ENCODE results near the gene CDHR2. TPM values are rescaled to one million over a fixed set of nuclear protein-coding genes. Genes with fewer than 3 reads are reported as not detected.

The CDHR2 gene
- total and polyA plus RNA-seq, 5 donors from 2014 or later: 1.3 TPM; not detected in 4

GRCh38 chr5:176603091-176603490 is 53.9 kb downstream of the CDHR2 start:
- Histone ChIP-seq H3K9me3 (ENCODE audit: control insufficient read depth in 2 of 2, low read length in 2 of 2) (no peaks in the 10 kb centered on the region), H3K27ac (ENCODE audit: insufficient read depth, low read length, poor library complexity, severe bottlenecking) (no peak overlapping the region), H3K4me3 (ENCODE audit: low read depth, low read length) (no peak overlapping the region), H3K36me3 (ENCODE audit: control insufficient read depth, insufficient read depth, low read length) (no peaks in the 10 kb centered on the region), H3K27me3 (ENCODE audit: control insufficient read depth, insufficient read depth, low read length) (no peaks in the 10 kb centered on the region), H3K4me1 (ENCODE audit: control insufficient read depth, insufficient read depth, low read length, poor library complexity, severe bottlenecking) (no peaks in the 10 kb centered on the region)
- ATAC-seq (ENCODE audit: low read depth in 2 of 2) (no peak), DNase-seq (no peak)
- Mint-ChIP-seq H3K27me3 (peaks cover 5% of the 10 kb centered on the region), H3K4me1 (peaks cover 0 to 3% (median 0%) of the 10 kb centered on the region in 4 donors), H3K36me3 (no peaks in the 10 kb centered on the region), H3K9me3 (no peaks in the 10 kb centered on the region), H3K27ac (no peak overlapping the region), H3K4me3 (peak overlapping the region in 1 of 4 donors; percentile 30)

GRCh38 chr5:176606032-176606431 is 56.9 kb downstream of the CDHR2 start:
- no peak for ATAC-seq (ENCODE audit: low read depth in 2 of 2)
- H3K27ac Mint-ChIP-seq: no peak overlapping the region
- H3K27ac ChIP-seq (ENCODE audit: insufficient read depth, low read length, poor library complexity, severe bottlenecking): no peak overlapping the region

GRCh38 chr5:176606875-176607274 is 57.7 kb downstream of the CDHR2 start:
- Mint-ChIP-seq H3K27ac (no peak overlapping the region), H3K27me3 (peaks cover 22% of the 10 kb centered on the region), H3K4me3 (peak overlapping the region in 1 of 4 donors; percentile 68), H3K9me3 (peaks cover 0 to 2% (median 0%) of the 10 kb centered on the region in 7 donors), H3K36me3 (no peaks in the 10 kb centered on the region), H3K4me1 (peaks cover 0 to 16% (median 10%) of the 10 kb centered on the region in 4 donors)
- H3K36me3 ChIP-seq (ENCODE audit: control insufficient read depth, insufficient read depth, low read length): no peaks in the 10 kb centered on the region
- DNase-seq (no peak), ATAC-seq (ENCODE audit: low read depth in 2 of 2) (no peak)
- no peaks in the 10 kb centered on the region for H3K9me3 ChIP-seq (ENCODE audit: control insufficient read depth in 2 of 2, low read length in 2 of 2)
- no peak overlapping the region for H3K4me3 ChIP-seq (ENCODE audit: low read depth, low read length)
- peaks cover 11% of the 10 kb centered on the region for H3K4me1 ChIP-seq (ENCODE audit: control insufficient read depth, insufficient read depth, low read length, poor library complexity, severe bottlenecking)
- H3K27ac ChIP-seq (ENCODE audit: insufficient read depth, low read length, poor library complexity, severe bottlenecking): no peak overlapping the region
- peaks cover 3% of the 10 kb centered on the region for H3K27me3 ChIP-seq (ENCODE audit: control insufficient read depth, insufficient read depth, low read length)

More at GRCh38 chr5:176606032-176606431, 56.9 kb downstream of the CDHR2 start:
- H3K4me3 ChIP-seq (ENCODE audit: low read depth, low read length): no peak overlapping the region
- Mint-ChIP-seq H3K4me3 (peak overlapping the region in 2 of 4 donors; percentile 16 to 32), H3K4me1 (peaks cover 0 to 15% (median 9%) of the 10 kb centered on the region in 4 donors), H3K36me3 (no peaks in the 10 kb centered on the region), H3K9me3 (peaks cover 0 to 2% (median 0%) of the 10 kb centered on the region in 7 donors), H3K27me3 (peaks cover 16% of the 10 kb centered on the region)
- peaks cover 3% of the 10 kb centered on the region for H3K27me3 ChIP-seq (ENCODE audit: control insufficient read depth, insufficient read depth, low read length)
- H3K36me3 ChIP-seq (ENCODE audit: control insufficient read depth, insufficient read depth, low read length): no peaks in the 10 kb centered on the region
- no peaks in the 10 kb centered on the region for H3K9me3 ChIP-seq (ENCODE audit: control insufficient read depth in 2 of 2, low read length in 2 of 2)
- peaks cover 11% of the 10 kb centered on the region for H3K4me1 ChIP-seq (ENCODE audit: control insufficient read depth, insufficient read depth, low read length, poor library complexity, severe bottlenecking)
- no peak for DNase-seq

GRCh38 chr5:176608142-176608705 is 59.1 kb downstream of the CDHR2 start:
- DNase-seq (no peak), ATAC-seq (ENCODE audit: low read depth in 2 of 2) (no peak)
- no peaks in the 10 kb centered on the region for H3K36me3 ChIP-seq (ENCODE audit: control insufficient read depth, insufficient read depth, low read length)
- no peak overlapping the region for H3K4me3 ChIP-seq (ENCODE audit: low read depth, low read length)
- H3K27ac ChIP-seq (ENCODE audit: insufficient read depth, low read length, poor library complexity, severe bottlenecking): no peak overlapping the region
- Mint-ChIP-seq H3K27ac (no peak overlapping the region), H3K4me1 (peaks cover 0 to 15% (median 10%) of the 10 kb centered on the region in 4 donors), H3K36me3 (no peaks in the 10 kb centered on the region), H3K9me3 (peaks cover 0 to 3% (median 0%) of the 10 kb centered on the region in 7 donors), H3K27me3 (peaks cover 26% of the 10 kb centered on the region), H3K4me3 (peak overlapping the region; percentile 87 to 91 (median 88))
- H3K4me1 ChIP-seq (ENCODE audit: control insufficient read depth, insufficient read depth, low read length, poor library complexity, severe bottlenecking): peaks cover 11% of the 10 kb centered on the region
- no peaks in the 10 kb centered on the region for H3K9me3 ChIP-seq (ENCODE audit: control insufficient read depth in 2 of 2, low read length in 2 of 2)
- peaks cover 7% of the 10 kb centered on the region for H3K27me3 ChIP-seq (ENCODE audit: control insufficient read depth, insufficient read depth, low read length)

GRCh38 chr5:176608937-176609723 is 60.0 kb downstream of the CDHR2 start:
- H3K9me3 ChIP-seq (ENCODE audit: control insufficient read depth in 2 of 2, low read length in 2 of 2): no peaks in the 10 kb centered on the region
- H3K4me3 ChIP-seq (ENCODE audit: low read depth, low read length): no peak overlapping the region
- H3K27ac ChIP-seq (ENCODE audit: insufficient read depth, low read length, poor library complexity, severe bottlenecking): no peak overlapping the region
- DNase-seq: no peak
- peaks cover 0 to 13% (median 10%) of the 10 kb centered on the region in 4 donors for H3K4me1 Mint-ChIP-seq
- H3K36me3 Mint-ChIP-seq: no peaks in the 10 kb centered on the region
- H3K36me3 ChIP-seq (ENCODE audit: control insufficient read depth, insufficient read depth, low read length): no peaks in the 10 kb centered on the region
- peaks cover 0 to 3% (median 0%) of the 10 kb centered on the region in 7 donors for H3K9me3 Mint-ChIP-seq
- ATAC-seq (ENCODE audit: low read depth in 2 of 2): no peak
- H3K4me3 Mint-ChIP-seq: peak overlapping the region; percentile 87 to 91 (median 88)
- peaks cover 11% of the 10 kb centered on the region for H3K4me1 ChIP-seq (ENCODE audit: control insufficient read depth, insufficient read depth, low read length, poor library complexity, severe bottlenecking)
- H3K27ac Mint-ChIP-seq: peak overlapping the region in 1 of 3 donors; percentile 96
- peaks cover 26% of the 10 kb centered on the region for H3K27me3 Mint-ChIP-seq
- peaks cover 7% of the 10 kb centered on the region for H3K27me3 ChIP-seq (ENCODE audit: control insufficient read depth, insufficient read depth, low read length)

- peak within 1 kb of the TSS in 2 of 3 donors; percentile 20 to 96 for H3K27ac Mint-ChIP-seq
- H3K4me3 Mint-ChIP-seq: peak within 1 kb of the TSS; percentile 87 to 91 (median 89)
- peaks cover 0 to 13% (median 10%) of the 10 kb centered on the region in 4 donors for H3K4me1 Mint-ChIP-seq
- Histone ChIP-seq H3K27ac (ENCODE audit: insufficient read depth, low read length, poor library complexity, severe bottlenecking) (no peak within 1 kb of the TSS), H3K9me3 (ENCODE audit: control insufficient read depth in 2 of 2, low read length in 2 of 2) (no peaks in the 10 kb centered on the region), H3K4me1 (ENCODE audit: control insufficient read depth, insufficient read depth, low read length, poor library complexity, severe bottlenecking) (peaks cover 11% of the 10 kb centered on the region), H3K27me3 (ENCODE audit: control insufficient read depth, insufficient read depth, low read length) (peaks cover 7% of the 10 kb centered on the region), H3K4me3 (ENCODE audit: low read depth, low read length) (peak within 1 kb of the TSS; percentile 37), H3K36me3 (ENCODE audit: control insufficient read depth, insufficient read depth, low read length) (no peaks in the 10 kb centered on the region)
- peaks cover 0 to 3% (median 0%) of the 10 kb centered on the region in 7 donors for H3K9me3 Mint-ChIP-seq
- ATAC-seq (ENCODE audit: low read depth in 2 of 2): peak; percentile 52 to 62
- H3K27me3 Mint-ChIP-seq: peaks cover 26% of the 10 kb centered on the region
- H3K36me3 Mint-ChIP-seq: no peaks in the 10 kb centered on the region
- DNase-seq: peak; percentile 38 to 41 (median 40)
Observed at GRCh38 chr5:176609724-176610434, 60.7 kb downstream of the CDHR2 start, which contains the start of gene GPRIN1. GPRIN1 (minus strand) TSS chr5:176610156; CDS start chr5:176599834, 10,322 bp downstream.

- Mint-ChIP-seq H3K36me3 (no peaks in the 10 kb centered on the region), H3K4me3 (peak overlapping the region; percentile 78 to 88 (median 84)), H3K4me1 (peaks cover 0 to 13% (median 10%) of the 10 kb centered on the region in 4 donors), H3K9me3 (peaks cover 0 to 3% (median 0%) of the 10 kb centered on the region in 7 donors), H3K27me3 (peaks cover 29% of the 10 kb centered on the region), H3K27ac (no peak overlapping the region)
- H3K4me3 ChIP-seq (ENCODE audit: low read depth, low read length): peak overlapping the region; percentile 37
- peaks cover 11% of the 10 kb centered on the region for H3K4me1 ChIP-seq (ENCODE audit: control insufficient read depth, insufficient read depth, low read length, poor library complexity, severe bottlenecking)
- H3K27ac ChIP-seq (ENCODE audit: insufficient read depth, low read length, poor library complexity, severe bottlenecking): no peak overlapping the region
- no peaks in the 10 kb centered on the region for H3K36me3 ChIP-seq (ENCODE audit: control insufficient read depth, insufficient read depth, low read length)
- H3K9me3 ChIP-seq (ENCODE audit: control insufficient read depth in 2 of 2, low read length in 2 of 2): no peaks in the 10 kb centered on the region
- ATAC-seq (ENCODE audit: low read depth in 2 of 2) (no peak), DNase-seq (no peak)
- peaks cover 7% of the 10 kb centered on the region for H3K27me3 ChIP-seq (ENCODE audit: control insufficient read depth, insufficient read depth, low read length)
Observed at GRCh38 chr5:176610435-176610773, 61.3 kb downstream of the CDHR2 start.
